HG03439 (cell line): ENCODE measurements around the gene CLSTN2.

Experiments
- ATAC-seq: cut with Tn5 transposase; IDR thresholded peaks from one replicate; pipeline ENCODE4 v1.9.1; 2021; ENCODE audit warnings: mild to moderate bottlenecking, moderate library complexity; ENCODE audit not compliant: unreplicated experiment

Gene CLSTN2

DNA sequence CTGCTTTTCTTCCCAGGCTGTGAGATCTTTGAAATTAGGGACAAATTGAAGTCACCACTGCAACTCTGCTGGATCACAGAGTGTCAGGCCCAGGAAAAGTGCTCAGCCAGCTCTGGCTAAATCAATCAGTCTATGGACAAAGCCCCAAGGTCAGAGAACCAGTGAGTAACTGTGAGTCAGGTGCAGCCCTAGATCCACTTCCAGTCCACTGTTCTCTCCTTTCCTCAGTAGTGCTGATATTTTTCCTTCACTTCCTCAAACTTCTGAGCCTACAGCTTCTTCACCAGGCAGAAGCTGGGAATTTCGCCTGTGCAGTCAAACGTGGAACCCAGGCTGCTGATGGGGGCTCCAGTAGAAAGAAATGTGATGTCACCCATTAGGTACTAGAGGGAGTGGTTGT, 667.8 kb downstream of the CLSTN2 start:
- ATAC-seq = no peak

DNA sequence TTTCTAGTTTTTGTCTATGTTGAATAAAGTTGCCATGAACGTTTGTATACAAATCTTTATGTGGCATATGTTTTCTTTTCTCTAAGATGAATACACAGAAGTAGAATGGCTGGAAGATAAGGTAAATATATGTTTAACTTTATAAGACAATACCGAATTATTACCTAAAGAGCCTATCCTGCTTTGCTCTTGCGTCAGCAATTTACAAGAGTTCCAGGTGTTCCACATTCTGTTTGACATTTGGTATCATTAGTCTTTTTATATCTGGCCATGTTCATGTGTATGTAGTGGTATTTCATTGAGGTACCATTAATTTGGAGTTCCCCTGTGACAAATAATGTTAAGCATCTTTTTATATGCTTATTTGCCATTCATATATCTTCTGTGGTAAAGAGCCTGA, 668.8 kb downstream of the CLSTN2 start:
- no peak for ATAC-seq

DNA sequence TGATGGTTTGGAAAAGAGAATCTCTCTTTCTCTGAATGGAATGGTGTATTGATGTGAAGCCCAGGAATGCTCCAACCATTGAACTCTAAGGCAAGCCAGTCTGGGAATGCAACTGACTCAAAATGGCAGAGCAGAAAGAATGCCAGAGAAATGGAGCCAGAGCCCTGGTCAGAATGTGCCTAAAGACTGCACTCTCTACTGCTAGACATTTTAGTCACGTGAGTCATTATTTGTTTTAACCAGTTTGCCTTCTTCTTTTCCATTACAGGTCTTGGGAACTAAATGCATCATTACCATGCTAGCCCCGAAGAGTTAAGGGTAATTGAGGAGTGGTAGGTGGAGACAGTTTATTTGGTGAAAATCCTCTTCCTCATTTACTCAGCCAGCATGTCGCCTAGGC, 675.6 kb downstream of the CLSTN2 start:
- ATAC-seq = no peak

DNA sequence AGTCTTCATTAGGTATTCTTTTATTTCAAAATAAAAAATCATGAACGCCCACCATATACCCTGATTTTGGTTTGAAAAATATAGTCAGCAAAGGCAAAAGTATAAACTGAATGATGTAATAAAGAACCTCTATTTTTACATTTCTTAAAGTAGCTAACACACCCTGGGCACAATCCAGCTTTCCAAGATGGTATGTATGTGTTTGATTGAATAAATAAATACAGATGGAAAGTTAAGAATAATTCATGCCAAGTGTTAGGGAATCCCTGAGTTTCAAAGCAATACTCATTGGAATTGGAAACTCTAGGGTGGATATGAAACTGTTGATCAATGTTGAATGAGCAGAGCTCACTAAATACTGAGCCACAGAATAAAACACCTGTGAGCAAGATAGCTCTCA, 679.0 kb downstream of the CLSTN2 start:
- ATAC-seq = no peak

DNA sequence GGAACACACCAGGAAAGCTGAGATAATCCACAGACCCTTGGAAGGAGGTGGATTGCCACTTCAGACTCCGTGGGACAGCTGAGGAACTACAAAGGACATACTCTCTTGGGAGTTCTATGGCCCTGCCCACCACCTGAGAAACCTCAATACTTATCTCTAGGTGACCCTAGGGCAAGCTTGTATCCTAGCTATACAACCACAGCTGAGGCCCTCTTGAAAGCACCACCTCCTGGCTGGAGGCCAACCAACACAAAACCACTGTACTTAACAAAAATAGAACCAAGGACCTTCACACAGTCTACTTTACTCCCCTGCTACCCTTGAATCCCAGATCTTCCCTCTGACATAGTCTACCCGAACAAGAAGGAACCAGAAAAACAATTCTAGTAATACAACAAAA, 682.1 kb downstream of the CLSTN2 start:
- ATAC-seq = no peak

DNA sequence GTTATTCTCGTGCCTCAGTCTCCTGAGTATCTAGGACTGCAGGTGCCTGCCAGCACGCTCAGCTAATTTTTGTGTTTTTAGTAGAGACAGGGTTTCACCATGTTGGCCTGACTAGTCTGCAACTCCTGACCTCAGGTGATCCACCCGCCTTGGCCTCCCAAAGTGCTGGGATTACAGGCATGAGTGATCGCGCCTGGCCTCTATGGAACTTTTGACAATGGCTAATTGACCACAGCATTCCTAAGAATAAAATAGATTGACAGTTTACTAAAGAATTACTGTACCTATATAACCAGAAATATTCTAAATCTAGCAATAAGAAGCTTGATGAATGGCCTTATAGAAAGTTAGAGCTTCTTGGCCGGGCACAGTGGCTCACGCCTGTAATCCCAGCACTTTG, 691.9 kb downstream of the CLSTN2 start:
- no peak for ATAC-seq
